ENCODE results near the gene BPIFB2.

BPIFB2 gene

GRCh38 chr20:33070111-33071053 is 62.9 kb downstream of the BPIFB2 start:
- H3K4me3 ChIP-seq (ENCODE audit: low read depth, low read length), result no peak overlapping the region
- DNase-seq (ENCODE audit: low read depth), result no peak
- TF ChIP-seq CTCF (IDR thresholded peaks at IDR 0.05; ENCODE audit: low read depth, low read length, missing control alignments), result no peak

- TF ChIP-seq CTCF (IDR thresholded peaks at IDR 0.05; ENCODE audit: low read depth, low read length, missing control alignments), result no peak
- H3K4me3 ChIP-seq (ENCODE audit: low read depth, low read length), result no peak overlapping the region
Measured at GRCh38 chr20:33071198-33071597, 63.7 kb downstream of the BPIFB2 start.

GRCh38 chr20:33072362-33072761 is 64.9 kb downstream of the BPIFB2 start:
- no peak for TF ChIP-seq CTCF (IDR thresholded peaks at IDR 0.05; ENCODE audit: low read depth, low read length, missing control alignments)
- H3K4me3 ChIP-seq (ENCODE audit: low read depth, low read length), result no peak overlapping the region
- DNase-seq (ENCODE audit: low read depth), result no peak

More at GRCh38 chr20:33071198-33071597, 63.7 kb downstream of the BPIFB2 start:
- no peak for DNase-seq (ENCODE audit: low read depth)

- no peak for TF ChIP-seq CTCF (IDR thresholded peaks at IDR 0.05; ENCODE audit: low read depth, low read length, missing control alignments)
- no peak overlapping the region for H3K4me3 ChIP-seq (ENCODE audit: low read depth, low read length)
- no peak for DNase-seq (ENCODE audit: low read depth)
Measured at GRCh38 chr20:33072813-33073212, 65.3 kb downstream of the BPIFB2 start.

Measured in GM12864 (cell line).